ENCODE data around the gene DNMBP.
A peak's percentile ranks its signal among the peaks of the same experiment; 100 is the strongest.
"Not testable (repeated sequence)": the region's sequence is repeated elsewhere in the genome, so short reads cannot be mapped to it uniquely, and the experiment has no call there.

The DNMBP gene

DNA sequence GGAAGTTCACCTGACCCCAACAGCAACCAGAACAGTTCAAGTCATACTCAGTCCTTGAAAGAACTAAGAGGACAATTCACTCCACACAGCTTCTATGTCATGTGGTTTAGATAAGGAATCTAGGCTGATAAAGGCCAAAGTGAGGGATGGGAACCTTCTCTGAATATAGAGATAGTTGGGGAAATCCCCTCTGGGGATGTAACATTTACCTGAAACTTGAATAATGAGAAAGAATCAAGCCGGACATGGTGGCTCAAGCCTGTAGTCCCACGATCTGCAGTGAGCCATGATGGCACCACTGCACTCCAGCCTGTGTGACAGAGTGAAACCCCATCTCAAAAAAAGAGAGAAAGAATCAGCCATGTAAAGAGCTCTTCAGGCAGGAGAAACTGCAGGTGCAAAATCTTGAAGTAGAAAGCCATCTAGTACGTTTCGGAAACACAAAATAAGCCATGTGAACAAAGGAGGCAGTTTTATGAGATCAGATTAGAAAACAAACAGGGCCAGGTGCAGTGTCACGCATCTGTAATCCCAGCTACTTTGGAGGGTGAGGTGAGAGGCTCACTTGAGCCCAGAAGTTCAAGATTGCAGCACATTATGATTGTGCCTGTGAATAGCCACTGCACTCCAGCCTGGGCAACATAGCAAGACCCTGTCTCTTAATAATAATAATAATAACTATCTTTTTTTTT, 4.5 kb upstream of the DNMBP start:
- no peak for DNase-seq (ENCODE audit: low read depth)

DNA sequence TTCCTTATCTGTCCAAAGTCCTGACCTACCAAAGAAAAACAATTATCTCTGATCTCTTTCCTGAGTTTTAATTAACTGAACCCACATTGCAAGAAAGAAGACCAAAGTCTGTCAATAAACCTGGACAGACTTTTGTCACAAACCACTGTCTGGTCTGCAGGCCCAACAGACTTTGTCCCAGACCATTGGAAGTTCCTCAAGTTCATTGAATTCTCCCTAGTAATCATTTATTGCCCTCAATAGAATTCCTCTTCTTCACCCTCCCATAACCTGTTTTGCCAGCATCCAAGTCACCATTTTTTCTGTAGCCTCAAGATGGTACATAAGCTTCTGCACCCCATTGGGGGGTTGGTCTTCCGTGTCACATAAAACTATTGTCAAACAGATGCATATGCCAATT, 3.9 kb upstream of the DNMBP start:
- no peak for DNase-seq (ENCODE audit: low read depth)

DNA sequence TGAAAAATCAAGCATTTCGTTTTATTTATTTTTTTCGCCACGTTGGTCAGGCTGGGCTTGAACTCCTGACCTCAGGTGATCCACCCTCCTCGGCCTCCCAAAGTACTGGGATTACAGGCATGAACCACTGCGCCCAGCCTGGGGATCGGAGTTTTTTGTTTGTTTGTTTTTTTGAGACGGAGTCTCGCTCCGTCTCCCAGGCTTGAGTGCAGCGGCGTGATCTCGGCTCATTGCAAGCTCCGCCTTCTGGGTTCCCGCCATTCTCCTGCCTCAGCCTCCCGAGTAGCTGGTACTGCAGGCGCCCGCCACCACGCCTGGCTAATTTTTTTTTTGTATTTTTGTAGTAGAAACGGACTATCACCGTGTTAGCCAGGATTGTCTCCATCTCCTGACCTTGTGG, 2.2 kb upstream of the DNMBP start:
- not testable (repeated sequence) for DNase-seq (ENCODE audit: low read depth)

GRCh38 chr10:100009283-100009792, 409 bp downstream of the DNMBP start:
- no peak for DNase-seq (ENCODE audit: low read depth)

GRCh38 chr10:100008708-100009282, 952 bp downstream of the DNMBP start:
- no peak for DNase-seq (ENCODE audit: low read depth)

DNA sequence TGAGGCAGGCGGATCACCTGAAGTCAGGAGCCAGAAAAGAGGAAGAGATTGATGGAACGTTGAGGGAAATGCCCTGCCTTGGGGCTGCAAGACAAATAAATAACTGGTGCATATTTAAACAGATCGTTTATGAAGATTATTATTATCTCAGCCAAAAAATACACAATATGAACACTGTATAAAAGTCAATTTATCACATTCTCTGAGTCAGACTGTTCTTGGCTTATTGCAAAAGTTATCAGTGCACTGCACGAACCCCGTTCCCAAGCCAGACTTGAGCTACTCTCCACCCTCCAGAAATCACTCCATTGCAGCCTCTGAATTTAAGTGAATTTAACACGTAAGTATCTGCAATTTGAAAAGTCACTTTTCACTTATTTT, 1.6 kb downstream of the DNMBP start:
- no peak for DNase-seq (ENCODE audit: low read depth)

GRCh38 chr10:100007231-100008141, 2.3 kb downstream of the DNMBP start:
- no peak for DNase-seq (ENCODE audit: low read depth)

DNA sequence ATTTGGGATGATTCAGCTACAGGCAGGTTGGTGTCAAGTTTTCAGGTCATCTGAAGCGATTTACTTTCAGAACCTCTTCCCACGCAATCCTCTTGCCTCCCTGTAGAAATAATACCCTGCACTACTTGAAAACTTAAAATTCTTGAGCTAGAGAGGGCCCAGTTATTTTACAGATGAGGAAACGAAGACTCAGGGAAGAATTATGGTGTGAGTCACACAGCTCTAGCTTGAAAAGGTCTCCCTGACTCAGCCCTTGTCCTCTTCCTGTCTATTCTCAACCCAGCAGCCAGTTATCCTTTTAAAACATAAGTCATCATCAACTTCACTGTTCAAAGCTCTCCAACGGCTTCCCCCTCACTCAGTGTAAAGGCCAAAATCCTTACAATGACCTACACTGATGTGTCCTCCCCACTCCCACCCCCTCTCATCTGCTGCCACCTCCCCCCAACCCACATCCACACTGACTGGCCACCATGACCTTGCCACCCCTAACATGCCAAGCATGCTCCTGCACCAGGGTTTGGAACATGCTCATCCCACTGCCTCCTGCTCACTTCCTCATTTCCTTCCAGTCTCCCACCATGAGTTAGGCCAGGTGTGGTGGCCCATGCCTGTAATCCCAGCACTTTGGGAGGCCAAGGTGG, 3.4 kb downstream of the DNMBP start:
- DNase-seq (ENCODE audit: low read depth): no peak

- no peak for DNase-seq (ENCODE audit: low read depth)
Observed at GRCh38 chr10:100004805-100005510, 4.8 kb downstream of the DNMBP start.

DNA sequence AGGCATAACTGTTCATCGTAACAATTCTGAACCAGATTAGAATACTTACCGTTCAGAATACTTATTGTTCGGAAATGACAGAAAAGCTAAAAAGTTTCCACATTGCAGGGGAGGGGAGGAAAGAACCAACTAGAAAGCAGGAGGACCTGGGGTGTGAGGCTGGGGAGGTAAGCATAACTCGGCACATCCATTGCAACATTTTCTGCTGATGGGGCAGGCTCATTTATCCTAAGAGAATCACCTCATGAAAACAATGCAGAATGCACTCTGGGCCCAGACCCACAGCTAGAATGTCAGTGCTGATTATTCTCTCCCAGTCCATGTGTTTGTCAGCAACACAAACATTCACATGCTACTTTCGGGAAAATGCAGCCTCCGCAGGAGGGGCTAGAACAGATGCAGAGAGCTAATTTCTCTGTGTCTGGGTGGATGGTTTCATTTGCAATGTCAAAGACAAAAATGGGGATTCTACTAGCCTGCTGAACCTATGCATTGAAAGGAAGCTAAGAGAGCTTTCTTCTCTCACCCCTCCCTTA, 9.6 kb downstream of the DNMBP start:
- DNase-seq (ENCODE audit: low read depth): no peak

GRCh38 chr10:99999319-100000108, 10.2 kb downstream of the DNMBP start:
- DNase-seq (ENCODE audit: low read depth): no peak

DNA sequence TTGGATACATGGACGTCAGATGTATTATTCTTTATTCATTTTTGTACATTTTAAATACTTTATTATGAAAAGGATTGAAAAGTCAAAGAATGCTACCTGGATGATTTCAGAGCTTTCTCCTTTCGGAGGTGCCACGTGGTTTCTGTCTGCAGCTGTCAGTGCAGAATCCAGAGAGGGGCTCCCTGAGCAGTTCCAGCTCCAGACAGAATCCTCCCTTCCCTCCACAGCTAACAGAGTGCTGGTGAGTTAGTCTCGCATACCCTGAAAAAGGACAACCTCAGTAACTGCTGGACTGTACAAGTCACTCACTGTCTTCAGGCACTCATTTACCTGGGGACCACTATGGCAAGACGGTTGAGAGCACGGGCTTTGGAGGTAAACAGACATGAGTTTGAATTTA, 10.9 kb downstream of the DNMBP start:
- DNase-seq (ENCODE audit: low read depth): no peak

DNA sequence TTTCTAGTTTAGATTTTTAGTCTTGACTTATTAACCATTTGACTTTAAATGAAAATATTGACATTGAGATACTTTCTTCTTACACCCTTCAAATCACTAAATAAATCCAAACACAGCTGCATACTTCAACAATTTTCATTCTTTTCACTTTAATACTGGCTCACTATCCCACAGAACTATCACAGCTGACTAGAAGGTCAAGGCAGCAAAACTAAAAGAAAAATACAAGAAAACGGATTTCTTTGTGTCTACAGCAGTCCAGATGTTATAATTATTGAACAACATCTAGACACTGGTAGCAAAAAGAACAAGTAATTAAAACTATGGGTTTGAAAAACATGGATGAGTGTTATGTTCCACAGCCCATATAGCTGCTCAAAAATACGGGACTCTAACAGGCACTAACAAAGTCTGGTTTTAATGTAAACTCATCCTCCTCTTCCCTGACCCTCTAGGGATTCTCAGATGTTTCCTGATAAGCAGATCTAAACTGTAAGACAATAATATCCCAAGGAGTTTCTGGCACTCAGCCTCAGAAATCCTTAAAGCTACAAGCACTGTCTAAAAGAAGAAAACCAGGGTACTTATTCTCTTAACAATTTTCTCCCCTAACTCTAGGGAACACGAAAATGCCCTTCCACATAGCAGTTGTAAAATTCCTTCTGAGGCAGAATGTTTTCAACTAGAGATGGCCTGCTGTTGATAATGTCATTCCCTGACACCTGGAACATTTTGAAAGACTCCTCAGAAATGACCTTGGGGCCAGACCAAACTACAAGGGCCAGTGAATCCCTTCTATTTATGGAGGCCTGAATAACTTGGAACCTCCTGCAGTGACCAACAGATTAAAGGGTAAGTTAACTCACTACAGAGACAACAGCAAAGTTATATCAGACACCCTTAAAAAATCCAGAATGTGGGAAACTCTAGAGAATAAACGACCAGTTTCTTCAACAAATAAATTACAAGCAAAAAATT, 12.8 kb downstream of the DNMBP start:
- no peak for DNase-seq (ENCODE audit: low read depth)

GRCh38 chr10:99995713-99996112, 14.0 kb downstream of the DNMBP start:
- no peak for DNase-seq (ENCODE audit: low read depth)

- no peak for DNase-seq (ENCODE audit: low read depth)
Observed at GRCh38 chr10:99995269-99995668, 14.5 kb downstream of the DNMBP start.

- no peak for DNase-seq (ENCODE audit: low read depth)
Observed at GRCh38 chr10:99994801-99995200, 14.9 kb downstream of the DNMBP start.

DNA sequence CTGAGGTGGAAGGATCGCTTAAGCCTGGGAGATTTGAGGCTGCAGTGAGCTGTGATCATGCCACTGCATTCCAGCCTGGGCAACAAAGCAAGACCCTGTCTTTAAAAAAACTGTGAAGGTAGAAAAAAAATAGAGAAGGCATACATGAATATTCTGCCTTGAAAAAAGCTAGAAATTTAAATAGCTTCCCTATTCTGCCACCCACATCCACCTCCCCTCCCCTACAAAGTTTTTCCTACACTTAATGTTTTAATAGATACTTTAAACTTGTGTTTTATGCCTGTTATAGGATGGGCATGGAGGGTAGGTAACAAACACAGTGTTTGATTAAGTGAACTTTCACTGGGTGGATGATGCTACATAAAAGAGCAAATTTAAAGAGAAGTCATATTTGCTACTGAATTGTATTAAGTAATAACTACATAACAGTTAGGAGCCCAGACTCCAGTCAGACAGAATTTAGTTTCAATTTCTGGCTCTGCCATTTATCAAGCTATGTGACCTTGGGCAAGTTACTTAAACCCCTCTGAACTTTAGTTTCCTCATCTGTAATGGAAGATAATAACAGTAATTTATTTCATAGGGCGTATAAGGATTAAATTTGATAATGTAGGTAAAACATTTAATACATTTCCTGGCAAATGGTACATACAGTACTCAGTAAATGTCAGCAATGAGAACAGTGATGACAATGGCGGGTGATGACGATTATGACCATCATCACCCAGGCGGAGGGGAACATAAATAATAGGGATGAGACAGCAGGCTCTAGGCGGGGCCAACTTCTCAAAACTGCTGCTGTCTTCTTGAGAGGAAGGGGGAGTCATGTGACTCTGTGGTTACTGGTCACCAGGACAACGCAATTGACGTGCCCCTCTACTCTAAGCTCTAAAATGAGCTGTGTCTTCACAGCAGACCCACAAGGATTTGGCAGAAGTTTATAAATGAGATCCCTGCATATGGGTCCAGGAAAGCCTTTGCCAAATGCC, 15.8 kb downstream of the DNMBP start:
- peak; percentile 25 for DNase-seq (ENCODE audit: low read depth)

DNA sequence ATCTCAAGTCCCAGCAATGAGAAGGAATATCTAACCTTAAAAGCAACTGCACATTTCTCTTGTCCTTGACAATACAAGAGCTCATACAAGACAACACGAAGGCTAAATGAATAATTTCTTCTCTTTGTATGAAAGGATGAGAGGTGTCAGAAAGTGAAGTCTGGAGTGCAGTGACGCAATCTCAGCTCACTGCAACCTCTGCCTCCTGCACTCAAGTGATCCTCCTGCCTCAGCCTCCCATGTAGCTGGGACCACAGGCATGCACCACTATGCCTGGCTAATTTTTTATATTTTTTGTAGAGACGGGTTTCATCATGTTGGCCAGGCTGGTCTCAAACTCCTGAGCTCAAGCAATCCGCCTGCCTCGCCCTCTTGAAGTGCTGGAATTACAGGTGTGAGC, 24.1 kb downstream of the DNMBP start:
- not testable (repeated sequence) for DNase-seq (ENCODE audit: low read depth)
